K562 (cell line): Measurements from ENCODE around the gene PFKFB2. TPM values are rescaled to one million over a fixed set of nuclear protein-coding genes. Genes with fewer than 3 reads are reported as not detected.
A peak's percentile ranks its signal among the peaks of the same experiment; 100 is the strongest.

Source experiments
- ATAC-seq: fragments of 200-7000 bp; cut with Tn5 transposase; 3 replicates; pipeline ENCODE4 v1.9.1; 2020; ENCODE audit warnings: moderate library complexity
- BruUV-seq: library from RNA; stranded (reverse); fragments of 400-500 nt; replicated peaks from 2 replicates; lab custom pipeline; 2021; lab: Mats Ljungman, UMichigan
- CTCF ChIA-PET: fragments of 300-600 bp; formaldehyde crosslinking; extraction: SDS; loops from one replicate; lab custom pipeline; 2021; ENCODE audit warnings: low intra/inter-chr PET ratio; lab: Yijun Ruan, JAX
- POLR2A ChIA-PET: fragments of 300-600, 350-650 bp; sonication (Branson Sonifier 250); formaldehyde crosslinking; extraction: SDS; loops from one replicate; lab custom pipeline; 2021; ENCODE audit warnings: antibody characterized with exemption, inconsistent platforms; lab: Yijun Ruan, JAX
- DNase-seq, 4 experiments: peaks; one replicate each; pipeline versions ENCODE4 v3.0.0 to v3.0.0-alpha.2; 2011 to 2018; ENCODE audit warnings: low spot score in 3 of 4, mixed read lengths in 3 of 4; ENCODE audit errors: extremely low read depth in 1 of 4
- FAIRE-seq: peaks from 2 replicates; lab custom pipeline; 2011; peaks lifted over from hg19 to GRCh38; lab: Jason Lieb, UNC
- H2AFZ ChIP-seq: 2 replicates; pipeline ENCODE4 v1.6.0; 2011; ENCODE audit warnings: low read depth, low read length, control low read depth, inconsistent platforms
- H3K27ac ChIP-seq: fragments of 200-600 bp; 3 replicates; pipeline ENCODE4 v1.8.0; 2011; ENCODE audit warnings: low read depth, mild to moderate bottlenecking, control low read depth, inconsistent platforms, low read length, moderate library complexity, mixed read lengths; ENCODE audit errors: extremely low read depth
- H3K27me3 ChIP-seq, 2 experiments: fragments of 300-600 bp in 1 of 2; 2 replicates in 1 of 2; 3 replicates in 1 of 2; pipeline versions ENCODE4 v1.6.0 to v1.8.0; 2011; ENCODE audit warnings: inconsistent platforms in 2 of 2, low read length in 2 of 2, mild to moderate bottlenecking in 1 of 2, mixed read lengths in 1 of 2, moderate library complexity in 1 of 2; ENCODE audit not compliant: control insufficient read depth in 2 of 2, insufficient read depth in 2 of 2
- H3K36me3 ChIP-seq: fragments of 300-600 bp; 3 replicates; pipeline ENCODE4 v1.8.0; 2011; ENCODE audit warnings: mild to moderate bottlenecking, low read length, inconsistent platforms; ENCODE audit not compliant: control insufficient read depth, insufficient read depth
- H3K4me1 ChIP-seq, 2 experiments: fragments of 200-600 bp in 1 of 2; replicated peaks in 1 of 2; 2 replicates in 1 of 2; 3 replicates in 1 of 2; pipeline versions ENCODE4 v1.5.1 to v1.8.0; 2011; ENCODE audit warnings: inconsistent platforms in 2 of 2, low read length in 2 of 2, mild to moderate bottlenecking in 1 of 2, mixed read lengths in 1 of 2, moderate library complexity in 1 of 2; ENCODE audit not compliant: control insufficient read depth in 2 of 2, insufficient read depth in 2 of 2
- H3K4me2 ChIP-seq: 2 replicates; pipeline ENCODE4 v1.6.1; 2011; ENCODE audit warnings: low read length, control low read depth, inconsistent platforms, mixed read lengths; ENCODE audit not compliant: insufficient read depth
- H3K4me3 ChIP-seq: fragments of 200-600 bp; sonication (generic), shearing (Covaris generic); 2 replicates; pipeline ENCODE4 v1.5.1; 2016; ENCODE audit warnings: control low read depth, inconsistent platforms
- H3K79me2 ChIP-seq: fragments of 200-600 bp; 3 replicates; pipeline ENCODE4 v1.8.0; 2011; ENCODE audit warnings: low read length, inconsistent platforms; ENCODE audit not compliant: control insufficient read depth, insufficient read depth
- H3K9ac ChIP-seq, 2 experiments: 2 replicates each; pipeline versions ENCODE4 v1.6.0 to v1.6.1; 2011; ENCODE audit warnings: low read depth in 2 of 2, low read length in 2 of 2, control low read depth in 1 of 2, inconsistent platforms in 1 of 2, mild to moderate bottlenecking in 1 of 2, mixed read lengths in 1 of 2; ENCODE audit not compliant: insufficient read depth in 1 of 2
- H3K9me1 ChIP-seq: one replicate; pipeline ENCODE4 v1.6.0; 2011; ENCODE audit warnings: inconsistent platforms, mild to moderate bottlenecking, low read length, moderate library complexity; ENCODE audit not compliant: control insufficient read depth, insufficient read depth
- H3K9me3 ChIP-seq: replicated peaks from 2 replicates; pipeline ENCODE4 v1.5.1; 2011; ENCODE audit warnings: low read depth, low read length, inconsistent platforms; ENCODE audit not compliant: control insufficient read depth, insufficient read depth
- H4K20me1 ChIP-seq: replicated peaks from 2 replicates; pipeline ENCODE4 v1.6.1; 2011; ENCODE audit warnings: low read length, inconsistent platforms, mixed read lengths; ENCODE audit not compliant: control insufficient read depth, insufficient read depth
- CC2D1A ChIP-seq: fragments of 450-650 bp; IDR thresholded peaks from 2 replicates; pipeline ENCODE4 v1.6.1; 2017; ENCODE audit warnings: mild to moderate bottlenecking
- EHMT2 ChIP-seq: fragments of 450-650 bp; IDR thresholded peaks from 2 replicates; pipeline ENCODE4 v1.6.1; 2018; ENCODE audit warnings: antibody characterized with exemption
- HNRNPUL1 ChIP-seq: fragments of 200-400 bp; formaldehyde crosslinking; IDR thresholded peaks from 2 replicates; pipeline ENCODE4 v1.6.1; 2017; ENCODE audit warnings: low read length
- KLF13 ChIP-seq: fragments of 450-650 bp; IDR thresholded peaks from 2 replicates; pipeline ENCODE4 v1.6.1; 2016; ENCODE audit warnings: missing genetic modification characterization, low read depth, mild to moderate bottlenecking, missing compliant biosample characterization, moderate library complexity, borderline replicate concordance
- RFX5 ChIP-seq: IDR thresholded peaks from 2 replicates; pipeline ENCODE4 v1.6.1; 2011; ENCODE audit warnings: low read depth, mild to moderate bottlenecking, improper control_type of control experiment, low read length
- RNF2 ChIP-seq: sonication (generic); IDR thresholded peaks from 2 replicates; pipeline ENCODE4 v1.6.1; 2016
- SAP30 ChIP-seq: fragments of 200-600 bp; sonication (generic); IDR thresholded peaks from 2 replicates; pipeline ENCODE4 v1.6.1; 2012; ENCODE audit warnings: borderline replicate concordance, low read depth, mild to moderate bottlenecking, moderate library complexity, low read length, control low read depth, inconsistent platforms; ENCODE audit not compliant: insufficient read depth, poor library complexity, severe bottlenecking
- TAL1 ChIP-seq: fragments of 450-650 bp; IDR thresholded peaks from 2 replicates; pipeline ENCODE4 v1.6.1; 2016; ENCODE audit warnings: mild to moderate bottlenecking
- ZNF12 ChIP-seq: sonication (generic); formaldehyde crosslinking; IDR thresholded peaks from 2 replicates; pipeline ENCODE4 v1.4.0; 2020; ENCODE audit warnings: mild to moderate bottlenecking, missing genetic modification reagents
- ZNF324 ChIP-seq: fragments of 250-450 bp; sonication (Bioruptor Pico); IDR thresholded peaks from 2 replicates; pipeline ENCODE4 v1.4.0; 2020; ENCODE audit warnings: mild to moderate bottlenecking
- WGBS: fragments of 100-300 bp; shearing (Covaris generic); methylation state at CpG from one replicate; pipeline ENCODE4 v1.1.6; 2016; ENCODE audit warnings: low coverage, mixed read lengths; ENCODE audit not compliant: insufficient coverage; ENCODE audit errors: missing lambda C conversion rate; 5-methylcytosine and 5-hydroxymethylcytosine counted together
- in situ Hi-C: fragments of 300-500 bp; cut with MboI; formaldehyde crosslinking; loops from 4 replicates; pipeline ENCODE4 v1.15.0; 2018; ENCODE audit warnings: inconsistent platforms, mixed read lengths
- intact Hi-C: fragments of 100-400 bp; cut with micrococcal nuclease; formaldehyde crosslinking; loops from 2 replicates; pipeline ENCODE4 v1.14.2; 2022
- polyA plus RNA-seq, 8 experiments: library from polyadenylated mRNA; depleted of rRNA in 4 of 8; stranded (reverse) in 5 of 8; unstranded in 3 of 8; fragments of >200 nt; fragmentation: Nextera tagmentation in 2 of 8; fragmentation: Illumina TruSeq in 1 of 8; extraction: Ambion mirVana in 2 of 8; extraction: Trizol in 1 of 8; gene quantifications; 2 replicates each; pipeline versions ENCODE4 v1.2.1 to v1.2.3, GENCODE V29; 2011 to 2014; ENCODE audit warnings: inconsistent platforms in 1 of 8, missing spikeins in 1 of 8
- total RNA-seq, 7 experiments: library from RNA; depleted of rRNA in 6 of 7; stranded (reverse); fragments of >200 nt in 6 of 7; fragmentation: Illumina TruSeq in 2 of 7; extraction: Trizol in 2 of 7; gene quantifications; 2 replicates each; pipeline versions ENCODE4 v1.2.1 to v1.2.3, GENCODE V29; 2011 to 2021; ENCODE audit warnings: low replicate concordance in 1 of 7
- TF ChIP-seq, protein P1 (sequence below): fragments of 450-650 bp; formaldehyde crosslinking; IDR thresholded peaks from 2 replicates; pipeline ENCODE4 v1.4.0; 2020; ENCODE audit warnings: mild to moderate bottlenecking, moderate library complexity
- TF ChIP-seq, protein P2 (sequence below), 2 experiments: fragments of 450-650 bp; IDR thresholded peaks; 2 replicates each; pipeline ENCODE4 v1.6.1; 2016
- TF ChIP-seq, protein P3 (sequence below): sonication (generic); formaldehyde crosslinking; IDR thresholded peaks from 2 replicates; pipeline ENCODE4 v1.8.1; 2023; ENCODE audit warnings: missing genetic modification reagents, mild to moderate bottlenecking, borderline replicate concordance

The PFKFB2 gene
- total and polyA plus RNA-seq, 9 of the 15 experiments (the other 6 are each of a cell fraction or from before 2014, with no cell fraction given) = 6.9 to 26.0 (median 16.4) TPM

DNA sequence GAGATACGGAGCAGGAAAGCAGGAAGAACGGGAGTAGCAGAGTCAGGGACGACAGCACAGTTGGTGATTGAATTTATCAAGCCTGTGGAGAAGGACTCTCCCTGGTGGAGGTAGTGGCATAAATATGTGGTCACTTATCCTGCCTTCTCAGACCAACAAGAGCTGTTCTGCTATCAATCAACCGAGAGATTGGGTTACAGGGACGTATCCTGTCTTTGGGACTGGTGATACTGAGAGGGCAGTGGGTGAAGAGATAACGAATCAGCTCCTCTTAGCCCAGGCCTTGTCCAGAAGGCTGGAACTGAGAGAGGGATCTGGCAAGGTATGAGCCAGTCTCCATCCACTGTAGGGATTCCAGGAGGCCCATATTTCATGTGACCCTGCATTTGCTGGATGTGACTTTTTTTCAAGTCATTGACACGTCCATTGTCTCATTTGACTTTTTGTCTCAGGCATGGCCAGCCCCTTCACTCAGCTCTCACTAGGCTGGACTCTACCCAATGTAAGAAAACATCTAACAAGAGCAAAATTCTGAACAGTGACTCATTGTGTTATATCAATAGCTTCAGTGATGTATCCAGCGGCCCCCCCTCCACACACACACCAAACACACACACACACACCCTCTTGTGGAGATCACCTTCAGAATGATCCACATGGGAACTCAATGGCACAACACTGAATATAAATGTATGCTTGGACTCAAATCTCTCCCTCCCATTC, 31.8 kb upstream of the PFKFB2 start:
- ChIA-PET CTCF (interaction anchor here (0.9 kb wide), 1 partner anchor 58 kb away, joined by 3 read pairs; no protein-coding TSS in a partner anchor), POLR2A (interaction anchor here (0.9 to 8.6 kb wide), 7 partner anchors 11 to 386 kb away, joined by 4 to 97 read pairs (median 11); partner anchors contain the start of genes C1orf116, DYRK3, PFKFB2 and YOD1)
- H3K27ac ChIP-seq = peak overlapping the region; percentile 87
- H3K79me2 ChIP-seq = peaks cover 16% of the 10 kb centered on the region; the same call in 2 of the 3 replicates
- no peaks in the 10 kb centered on the region for H3K9me3 ChIP-seq
- no peaks in the 10 kb centered on the region for H3K27me3 ChIP-seq
- ATAC-seq = peak; percentile 40
- peaks cover 70 to 90% of the 10 kb centered on the region in 2 experiments for H3K4me1 ChIP-seq
- BruUV-seq = no TSS peak
- H2AFZ ChIP-seq = peak overlapping the region; percentile 67
- peak; percentile 85 to 96 (median 87) for DNase-seq
- peak; percentile 94 for FAIRE-seq
- H3K9me1 ChIP-seq = peaks cover 8% of the 10 kb centered on the region
- intact Hi-C loops (loop anchor here (2.0 to 5.0 kb wide), 3 partner anchors 56 to 726 kb away; partner anchors contain the start of gene CD55), in situ Hi-C loops (no loop called here)
- no peaks in the 10 kb centered on the region for H4K20me1 ChIP-seq
- peaks cover 7% of the 10 kb centered on the region; the same call in 2 of the 3 replicates for H3K36me3 ChIP-seq
- H3K9ac ChIP-seq = peak overlapping the region; percentile 55 to 66; a peak in 3 of 4 replicates
- H3K4me2 ChIP-seq = peak overlapping the region; percentile 71
- 2% methylated on average over 8 of the region's 8 CpGs for WGBS
- peak overlapping the region; percentile 1; the same call in 1 of the 2 replicates for H3K4me3 ChIP-seq
- no peak for TF ChIP-seq SAP30
- 0 out of 2 replicates have a peak, but pooled peaks have one; percentile 12 for TF ChIP-seq ZNF324 (CRISPR knock-in tag)
- TF ChIP-seq, protein P1, sequence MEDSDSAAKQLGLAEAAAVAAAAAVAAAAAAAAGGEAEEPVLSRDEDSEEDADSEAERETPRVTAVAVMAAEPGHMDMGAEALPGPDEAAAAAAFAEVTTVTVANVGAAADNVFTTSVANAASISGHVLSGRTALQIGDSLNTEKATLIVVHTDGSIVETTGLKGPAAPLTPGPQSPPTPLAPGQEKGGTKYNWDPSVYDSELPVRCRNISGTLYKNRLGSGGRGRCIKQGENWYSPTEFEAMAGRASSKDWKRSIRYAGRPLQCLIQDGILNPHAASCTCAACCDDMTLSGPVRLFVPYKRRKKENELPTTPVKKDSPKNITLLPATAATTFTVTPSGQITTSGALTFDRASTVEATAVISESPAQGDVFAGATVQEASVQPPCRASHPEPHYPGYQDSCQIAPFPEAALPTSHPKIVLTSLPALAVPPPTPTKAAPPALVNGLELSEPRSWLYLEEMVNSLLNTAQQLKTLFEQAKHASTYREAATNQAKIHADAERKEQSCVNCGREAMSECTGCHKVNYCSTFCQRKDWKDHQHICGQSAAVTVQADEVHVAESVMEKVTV (CRISPR knock-in tag) = no peak
- TF ChIP-seq HNRNPUL1 = no peak; the same call in 1 of the 2 replicates
- TF ChIP-seq KLF13 (tag) = peak; percentile 19; the same call in 1 of the 2 replicates
- peak; percentile 94 for TF ChIP-seq RNF2
- TF ChIP-seq ZNF12 (CRISPR knock-in tag) = no peak
- peak; percentile 94 for TF ChIP-seq TAL1
- peak; percentile 41; the same call in 1 of the 2 replicates for TF ChIP-seq EHMT2
- TF ChIP-seq, protein P2, sequence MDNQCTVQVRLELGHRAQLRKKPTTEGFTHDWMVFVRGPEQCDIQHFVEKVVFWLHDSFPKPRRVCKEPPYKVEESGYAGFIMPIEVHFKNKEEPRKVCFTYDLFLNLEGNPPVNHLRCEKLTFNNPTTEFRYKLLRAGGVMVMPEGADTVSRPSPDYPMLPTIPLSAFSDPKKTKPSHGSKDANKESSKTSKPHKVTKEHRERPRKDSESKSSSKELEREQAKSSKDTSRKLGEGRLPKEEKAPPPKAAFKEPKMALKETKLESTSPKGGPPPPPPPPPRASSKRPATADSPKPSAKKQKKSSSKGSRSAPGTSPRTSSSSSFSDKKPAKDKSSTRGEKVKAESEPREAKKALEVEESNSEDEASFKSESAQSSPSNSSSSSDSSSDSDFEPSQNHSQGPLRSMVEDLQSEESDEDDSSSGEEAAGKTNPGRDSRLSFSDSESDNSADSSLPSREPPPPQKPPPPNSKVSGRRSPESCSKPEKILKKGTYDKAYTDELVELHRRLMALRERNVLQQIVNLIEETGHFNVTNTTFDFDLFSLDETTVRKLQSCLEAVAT (IDR thresholded peaks at IDR 0.05) = peak in 1 of 2 experiments; percentile 86; a peak in 1 of 4 replicates
- TF ChIP-seq, protein P3, sequence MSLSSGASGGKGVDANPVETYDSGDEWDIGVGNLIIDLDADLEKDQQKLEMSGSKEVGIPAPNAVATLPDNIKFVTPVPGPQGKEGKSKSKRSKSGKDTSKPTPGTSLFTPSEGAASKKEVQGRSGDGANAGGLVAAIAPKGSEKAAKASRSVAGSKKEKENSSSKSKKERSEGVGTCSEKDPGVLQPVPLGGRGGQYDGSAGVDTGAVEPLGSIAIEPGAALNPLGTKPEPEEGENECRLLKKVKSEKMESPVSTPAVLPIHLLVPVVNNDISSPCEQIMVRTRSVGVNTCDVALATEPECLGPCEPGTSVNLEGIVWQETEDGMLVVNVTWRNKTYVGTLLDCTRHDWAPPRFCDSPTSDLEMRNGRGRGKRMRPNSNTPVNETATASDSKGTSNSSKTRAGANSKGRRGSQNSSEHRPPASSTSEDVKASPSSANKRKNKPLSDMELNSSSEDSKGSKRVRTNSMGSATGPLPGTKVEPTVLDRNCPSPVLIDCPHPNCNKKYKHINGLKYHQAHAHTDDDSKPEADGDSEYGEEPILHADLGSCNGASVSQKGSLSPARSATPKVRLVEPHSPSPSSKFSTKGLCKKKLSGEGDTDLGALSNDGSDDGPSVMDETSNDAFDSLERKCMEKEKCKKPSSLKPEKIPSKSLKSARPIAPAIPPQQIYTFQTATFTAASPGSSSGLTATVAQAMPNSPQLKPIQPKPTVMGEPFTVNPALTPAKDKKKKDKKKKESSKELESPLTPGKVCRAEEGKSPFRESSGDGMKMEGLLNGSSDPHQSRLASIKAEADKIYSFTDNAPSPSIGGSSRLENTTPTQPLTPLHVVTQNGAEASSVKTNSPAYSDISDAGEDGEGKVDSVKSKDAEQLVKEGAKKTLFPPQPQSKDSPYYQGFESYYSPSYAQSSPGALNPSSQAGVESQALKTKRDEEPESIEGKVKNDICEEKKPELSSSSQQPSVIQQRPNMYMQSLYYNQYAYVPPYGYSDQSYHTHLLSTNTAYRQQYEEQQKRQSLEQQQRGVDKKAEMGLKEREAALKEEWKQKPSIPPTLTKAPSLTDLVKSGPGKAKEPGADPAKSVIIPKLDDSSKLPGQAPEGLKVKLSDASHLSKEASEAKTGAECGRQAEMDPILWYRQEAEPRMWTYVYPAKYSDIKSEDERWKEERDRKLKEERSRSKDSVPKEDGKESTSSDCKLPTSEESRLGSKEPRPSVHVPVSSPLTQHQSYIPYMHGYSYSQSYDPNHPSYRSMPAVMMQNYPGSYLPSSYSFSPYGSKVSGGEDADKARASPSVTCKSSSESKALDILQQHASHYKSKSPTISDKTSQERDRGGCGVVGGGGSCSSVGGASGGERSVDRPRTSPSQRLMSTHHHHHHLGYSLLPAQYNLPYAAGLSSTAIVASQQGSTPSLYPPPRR (CRISPR knock-in tag) = no peak
- TF ChIP-seq RFX5 = no peak
- TF ChIP-seq CC2D1A = peak; percentile 92; the same call in 1 of the 2 replicates
